Loucy (cell line): ENCODE results near the gene MSANTD1.

Source experiments
- H2AFZ ChIP-seq: fragments of 200-600 bp; sonication (generic); 2 replicates; pipeline ENCODE4 v1.6.0; 2016; ENCODE audit warnings: antibody characterized with exemption, mild to moderate bottlenecking, low read length, moderate library complexity
- H3F3A ChIP-seq: fragments of 200-600 bp; 2 replicates; pipeline ENCODE4 v1.6.0; 2016; ENCODE audit warnings: antibody characterized with exemption, low read depth, mild to moderate bottlenecking
- H3K27me3 ChIP-seq: fragments of 200-600 bp; sonication (generic); 2 replicates; pipeline ENCODE4 v1.6.1; 2014; ENCODE audit warnings: low read length, mild to moderate bottlenecking; ENCODE audit not compliant: insufficient read depth, poor library complexity, severe bottlenecking
- H3K36me3 ChIP-seq: fragments of 200-600 bp; sonication (generic); 2 replicates; pipeline ENCODE4 v1.6.1; 2016; ENCODE audit warnings: low read length; ENCODE audit not compliant: insufficient read depth
- H3K4me1 ChIP-seq: fragments of 200-600 bp; sonication (generic); 2 replicates; pipeline ENCODE4 v1.5.1; 2014; ENCODE audit warnings: low read length, mild to moderate bottlenecking; ENCODE audit not compliant: insufficient read depth, poor library complexity, severe bottlenecking
- H3K4me2 ChIP-seq: fragments of 200-600 bp; sonication (generic); 2 replicates; pipeline ENCODE4 v1.6.0; 2014; ENCODE audit warnings: antibody characterized with exemption, low read length, low read depth, mild to moderate bottlenecking; ENCODE audit not compliant: poor library complexity, severe bottlenecking
- H3K4me3 ChIP-seq: fragments of 200-600 bp; sonication (generic); 2 replicates; pipeline ENCODE4 v1.5.1; 2014; ENCODE audit warnings: low read length, mild to moderate bottlenecking, mixed read lengths; ENCODE audit not compliant: poor library complexity, severe bottlenecking
- H3K79me2 ChIP-seq: fragments of 200-600 bp; sonication (generic); 2 replicates; pipeline ENCODE4 v1.6.1; 2014; ENCODE audit warnings: low read length; ENCODE audit not compliant: insufficient read depth
- H3K9ac ChIP-seq: fragments of 200-600 bp; sonication (generic); 2 replicates; pipeline ENCODE4 v1.6.0; 2014; ENCODE audit warnings: mild to moderate bottlenecking, low read depth, low read length, moderate library complexity; ENCODE audit not compliant: poor library complexity, severe bottlenecking
- H3K9me2 ChIP-seq: fragments of 200-600 bp; sonication (generic); replicated peaks from 2 replicates; pipeline ENCODE4 v1.6.1; 2016; ENCODE audit warnings: low read depth, low read length, mixed read lengths
- H3K9me3 ChIP-seq: fragments of 200-600 bp; sonication (generic); 2 replicates; pipeline ENCODE4 v1.6.1; 2014; ENCODE audit warnings: mild to moderate bottlenecking, antibody characterized with exemption, low read length, low read depth; ENCODE audit not compliant: insufficient read depth
- H4K20me1 ChIP-seq: fragments of 200-600 bp; sonication (generic); 2 replicates; pipeline ENCODE4 v1.6.0; 2014; ENCODE audit warnings: antibody characterized with exemption, low read length, mild to moderate bottlenecking; ENCODE audit not compliant: insufficient read depth, poor library complexity, severe bottlenecking
- CTCF ChIP-seq: fragments of 200-600 bp; sonication (generic); conservative IDR thresholded peaks from 2 replicates; pipeline ENCODE4 v1.5.1; 2014; ENCODE audit warnings: mild to moderate bottlenecking, antibody characterized with exemption, low read length
- EZH2phosphoT487 ChIP-seq: fragments of 200-600 bp; IDR thresholded peaks from 2 replicates; pipeline ENCODE4 v1.6.1; 2018; ENCODE audit warnings: antibody characterized with exemption, mild to moderate bottlenecking, moderate library complexity, borderline replicate concordance

Gene MSANTD1

GRCh38 chr4:3253808-3254207, 4.8 kb downstream of the MSANTD1 start:
- no peaks in the 10 kb centered on the region for H4K20me1 ChIP-seq
- no peaks in the 10 kb centered on the region for H3F3A ChIP-seq
- H3K9me2 ChIP-seq, result no peaks in the 10 kb centered on the region
- H3K4me3 ChIP-seq, result no peak overlapping the region
- no peaks in the 10 kb centered on the region for H3K27me3 ChIP-seq
- H2AFZ ChIP-seq, result no peak overlapping the region
- H3K4me1 ChIP-seq, result peaks cover 9% of the 10 kb centered on the region
- H3K9ac ChIP-seq, result no peak overlapping the region
- H3K4me2 ChIP-seq, result no peak overlapping the region
- no peaks in the 10 kb centered on the region for H3K79me2 ChIP-seq
- no peaks in the 10 kb centered on the region for H3K9me3 ChIP-seq
- no peaks in the 10 kb centered on the region for H3K36me3 ChIP-seq
- no peak for TF ChIP-seq EZH2phosphoT487
- no peak for TF ChIP-seq CTCF

- Histone ChIP-seq H2AFZ (no peak overlapping the region), H3K79me2 (no peaks in the 10 kb centered on the region), H3K4me2 (no peak overlapping the region), H3K4me3 (no peak overlapping the region), H3K9ac (no peak overlapping the region), H3K36me3 (no peaks in the 10 kb centered on the region), H3K4me1 (peaks cover 9% of the 10 kb centered on the region), H3F3A (no peaks in the 10 kb centered on the region), H3K9me3 (no peaks in the 10 kb centered on the region), H3K27me3 (no peaks in the 10 kb centered on the region), H4K20me1 (no peaks in the 10 kb centered on the region), H3K9me2 (no peaks in the 10 kb centered on the region)
- TF ChIP-seq EZH2phosphoT487 (no peak), CTCF (no peak)
Measured at GRCh38 chr4:3254302-3255131, 5.6 kb downstream of the MSANTD1 start.

- Histone ChIP-seq H3K9me3 (no peaks in the 10 kb centered on the region), H3K27me3 (no peaks in the 10 kb centered on the region), H3K36me3 (no peaks in the 10 kb centered on the region), H2AFZ (no peak overlapping the region), H3K9ac (no peak overlapping the region), H3K4me3 (no peak overlapping the region), H3K4me2 (no peak overlapping the region), H3F3A (no peaks in the 10 kb centered on the region), H4K20me1 (no peaks in the 10 kb centered on the region), H3K79me2 (no peaks in the 10 kb centered on the region), H3K9me2 (no peaks in the 10 kb centered on the region), H3K4me1 (peaks cover 9% of the 10 kb centered on the region)
- no peak for TF ChIP-seq EZH2phosphoT487
- no peak for TF ChIP-seq CTCF
Measured at GRCh38 chr4:3255611-3256186, 6.7 kb downstream of the MSANTD1 start.
